Ovary (tissue), 9 donors: ENCODE results near the gene CUBN. TPM values are rescaled to one million over a fixed set of nuclear protein-coding genes. Genes with fewer than 3 reads are reported as not detected.

Experiments used
- DNase-seq, 5 donors: peaks; one replicate each; pipeline ENCODE4 v3.0.0-alpha.2; 2019 to 2020
- H3K27ac ChIP-seq, 2 donors: fragments of 200-600 bp; one replicate each; pipeline versions ENCODE4 v1.5.1 to v1.8.0; 2019 to 2022
- H3K27me3 ChIP-seq: fragments of 200-600 bp; one replicate; pipeline ENCODE4 v1.8.0; 2022
- H3K36me3 ChIP-seq: fragments of 200-600 bp; sonication (generic); one replicate; pipeline ENCODE4 v1.5.1; 2019
- H3K4me1 ChIP-seq: one replicate; pipeline ENCODE4 v1.8.1; 2013; ENCODE audit warnings: mild to moderate bottlenecking, moderate library complexity; ENCODE audit not compliant: insufficient read depth
- H3K4me3 ChIP-seq: fragments of 200-600 bp; sonication (generic); one replicate; pipeline ENCODE4 v1.5.1; 2017
- H3K9me3 ChIP-seq, 2 donors: fragments of 200-600 bp in 1 of 2; sonication (generic) in 1 of 2; one replicate each; pipeline versions ENCODE4 v1.5.1 to v1.8.1; 2013 to 2019; ENCODE audit warnings: mild to moderate bottlenecking in 1 of 2, moderate library complexity in 1 of 2
- CTCF ChIP-seq, 3 donors: fragments of 450-650 bp in 2 of 3; fragments of 200-600 bp in 1 of 3; IDR thresholded peaks; one replicate each; pipeline versions ENCODE4 v1.5.1 to v1.8.0; 2016 to 2022; ENCODE audit warnings: antibody characterized with exemption in 3 of 3, mild to moderate bottlenecking in 1 of 3
- EP300 ChIP-seq: sonication (generic); formaldehyde crosslinking; IDR thresholded peaks from one replicate; pipeline ENCODE4 v1.6.1; 2017; ENCODE audit warnings: antibody characterized with exemption
- POLR2A ChIP-seq: fragments of 450-650 bp; IDR thresholded peaks from one replicate; pipeline ENCODE4 v1.6.1; 2017; ENCODE audit warnings: antibody characterized with exemption, mild to moderate bottlenecking, moderate library complexity
- WGBS, 3 donors: extraction: QIAGEN DNeasy Blood & Tissue Kit in 1 of 3; methylation state at CpG; one replicate each; pipeline versions ENCODE4 v1.1.5 to v1.1.7; 2013 to 2017; 5-methylcytosine and 5-hydroxymethylcytosine counted together
- intact Hi-C, 4 donors: fragments of 100-400 bp; cut with DNase I; formaldehyde crosslinking; loops; one replicate each; pipeline versions ENCODE4 v1.11.0 to v1.15.1; 2022 to 2023
- polyA plus RNA-seq, 2 donors: library from polyadenylated mRNA; stranded (reverse); fragments of 200-250 nt in 1 of 2; fragments of 350-450 nt in 1 of 2; fragmentation: Illumina TruSeq in 1 of 2; extraction: RNeasy Lipid Tissue Mini Kit (QIAGEN cat#74804) in 1 of 2; gene quantifications; one replicate each; pipeline ENCODE4 v1.2.3, GENCODE V29; 2013 to 2014
- total RNA-seq, 7 donors: library from RNA; depleted of rRNA in 2 of 7; stranded (reverse); fragments of >200 nt in 2 of 7; fragmentation: NEBNext Ultra II Directional in 3 of 7; extraction: Animal tissue kit (Norgen Biotek cat#: 25700) in 3 of 7; gene quantifications; one replicate each; pipeline versions ENCODE4 v1.1.0 to v1.2.4, GENCODE V29; 2016 to 2023
- donor health status: DM: no; HTN: no; CAD: no; lungs with moderate emphysema.
- donor health status: DM: no; HTN: no; CAD: no.
- donor health status: Bipolar disorder and iron deficiency.
- donor health status: DM: yes; HTN: yes; CAD: no.
- donor health status: DM: no; HTN: no; CAD: no.
- donor health status: DM: yes; HTN: yes; CAD: no.

The CUBN gene
- total and polyA plus RNA-seq, 9 donors = 1.9 to 5.8 (median 4.0) TPM

- WGBS, 3 donors = 39 to 62% (median 57%) methylated on average over 2 of the region's 2 CpGs
- intact Hi-C loops = no loop called here
- no peaks in the 10 kb centered on the region for H3K36me3 ChIP-seq
- peaks cover 1% of the 10 kb centered on the region for H3K4me1 ChIP-seq
- peak overlapping the region in 1 of 2 donors; percentile 37 for H3K27ac ChIP-seq
- no peak for DNase-seq
- no peaks in the 10 kb centered on the region for H3K9me3 ChIP-seq
- H3K27me3 ChIP-seq = no peaks in the 10 kb centered on the region
- TF ChIP-seq EP300 = no peak
- TF ChIP-seq POLR2A = no peak
- no peak for TF ChIP-seq CTCF (IDR thresholded peaks at IDR 0.05)
- no peak overlapping the region for H3K4me3 ChIP-seq
Measured at GRCh38 chr10:17075533-17076359, 53.9 kb downstream of the CUBN start.

DNA sequence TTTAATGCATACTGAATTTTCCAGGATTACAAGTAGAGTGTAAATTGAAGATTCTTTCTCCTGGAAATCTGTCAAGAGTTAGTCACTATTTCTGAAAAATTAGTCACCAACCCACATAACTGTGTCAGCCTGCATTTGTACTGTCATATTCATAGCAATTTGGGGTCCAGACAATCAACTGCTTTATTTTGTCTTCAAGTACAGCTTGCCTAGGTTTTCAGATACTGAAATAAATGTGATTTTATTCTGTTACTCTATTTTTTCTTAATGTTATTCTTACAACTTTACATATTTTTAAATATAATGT, 55.1 kb downstream of the CUBN start:
- no peak overlapping the region for H3K4me3 ChIP-seq
- DNase-seq = no peak
- H3K27ac ChIP-seq = no peak overlapping the region
- peaks cover 1% of the 10 kb centered on the region for H3K4me1 ChIP-seq
- H3K36me3 ChIP-seq = no peaks in the 10 kb centered on the region
- no peaks in the 10 kb centered on the region for H3K27me3 ChIP-seq
- no peaks in the 10 kb centered on the region for H3K9me3 ChIP-seq
- TF ChIP-seq EP300 (no peak), CTCF (IDR thresholded peaks at IDR 0.05) (no peak), POLR2A (no peak)
- intact Hi-C loops = no loop called here

GRCh38 chr10:17073725-17074540, 55.7 kb downstream of the CUBN start:
- Histone ChIP-seq H3K36me3 (no peaks in the 10 kb centered on the region), H3K27me3 (no peaks in the 10 kb centered on the region), H3K27ac (no peak overlapping the region), H3K9me3 (no peaks in the 10 kb centered on the region), H3K4me3 (no peak overlapping the region), H3K4me1 (peaks cover 1% of the 10 kb centered on the region)
- TF ChIP-seq EP300 (no peak), CTCF (IDR thresholded peaks at IDR 0.05) (no peak), POLR2A (no peak)
- intact Hi-C loops = no loop called here
- WGBS, 3 donors = 96 to 98% (median 97%) methylated on average over 12 of the region's 12 CpGs
- DNase-seq = no peak

GRCh38 chr10:17068953-17069352, 60.7 kb downstream of the CUBN start:
- Histone ChIP-seq H3K27me3 (no peaks in the 10 kb centered on the region), H3K4me3 (no peak overlapping the region), H3K36me3 (no peaks in the 10 kb centered on the region), H3K4me1 (no peaks in the 10 kb centered on the region), H3K9me3 (no peaks in the 10 kb centered on the region), H3K27ac (no peak overlapping the region)
- 95 to 99% (median 96%) methylated on average over 2 of the region's 2 CpGs for WGBS, 3 donors
- intact Hi-C loops = no loop called here
- TF ChIP-seq CTCF (IDR thresholded peaks at IDR 0.05) = no peak
- no peak for DNase-seq
